Activated CD4-positive, alpha-beta T cell treated with anti-CD3 and anti-CD28 coated beads for 4 hours (primary cell): ENCODE results near the gene DKK2.

Experiments
- DNase-seq, 2 donors: peaks; one replicate each; pipeline ENCODE4 v3.0.0-alpha.2; 2020

Gene DKK2

GRCh38 chr4:106907216-106907615 lies 128.9 kb downstream of the DKK2 start:
- DNase-seq = no peak

DNA sequence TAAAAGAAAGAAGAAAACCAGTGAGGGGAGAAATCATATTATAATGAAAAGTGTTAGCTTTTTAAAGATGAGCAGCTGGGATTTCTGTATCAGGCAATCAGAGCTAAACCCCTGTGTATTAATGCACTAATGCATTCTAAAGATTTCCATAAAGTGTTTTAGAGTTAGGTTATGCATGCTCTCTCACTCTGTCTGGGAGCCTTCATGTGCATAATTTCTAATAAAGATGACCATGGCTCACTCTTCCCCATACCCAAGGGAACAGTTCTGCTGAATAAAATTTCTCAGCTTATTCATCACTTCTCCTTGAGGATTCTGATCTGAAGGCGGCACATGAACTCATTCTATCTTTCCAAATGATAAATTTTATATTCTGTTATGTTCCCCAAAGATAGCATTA lies 129.4 kb downstream of the DKK2 start:
- no peak for DNase-seq

- DNase-seq = no peak
Measured at GRCh38 chr4:106898621-106899230, 137.4 kb downstream of the DKK2 start.

DNA sequence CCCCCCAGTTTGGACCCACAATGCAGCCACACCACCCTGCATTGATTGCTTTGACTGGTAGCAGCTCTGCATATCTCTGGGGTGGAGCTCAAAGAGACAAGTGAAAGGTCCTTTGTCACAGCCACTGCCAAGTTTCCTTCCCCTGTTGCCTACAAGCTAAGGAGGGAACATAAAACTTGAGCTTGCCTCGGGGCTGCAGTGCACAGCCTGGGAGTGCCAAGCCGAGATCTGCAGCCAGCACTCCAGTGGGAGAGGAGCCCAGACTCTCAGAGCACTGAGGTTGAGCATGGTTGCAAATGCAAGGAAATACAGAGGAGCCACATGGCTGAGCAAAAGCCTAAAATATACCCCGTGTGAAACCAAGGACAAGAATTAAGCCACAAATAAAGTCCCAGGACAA lies 142.2 kb downstream of the DKK2 start:
- no peak for DNase-seq

DNA sequence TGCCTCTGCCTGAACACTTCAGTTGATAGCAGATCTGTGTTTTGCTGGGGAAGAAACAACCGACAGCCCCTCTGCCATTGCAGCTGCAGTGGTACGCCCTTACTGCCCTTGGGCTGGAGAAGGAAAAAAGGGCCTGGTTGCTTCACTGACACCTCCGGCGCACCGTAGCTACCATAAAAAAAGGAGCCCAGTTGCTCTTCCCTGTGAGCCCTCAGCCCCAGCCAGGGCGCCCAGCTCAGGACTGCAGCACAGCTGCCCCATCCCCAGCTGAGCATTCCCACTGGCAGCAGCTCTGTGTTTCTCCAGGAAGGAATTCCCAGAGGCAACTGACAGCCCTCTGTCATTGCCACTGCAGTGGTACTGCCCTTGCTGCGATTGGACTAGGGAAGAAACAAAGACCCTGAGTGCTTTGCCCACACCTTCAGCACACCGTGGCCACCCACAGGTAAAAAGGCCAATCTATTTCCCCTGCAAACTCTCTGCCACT lies 142.7 kb downstream of the DKK2 start:
- DNase-seq = no peak

GRCh38 chr4:106892786-106893185 lies 143.3 kb downstream of the DKK2 start:
- DNase-seq = no peak

GRCh38 chr4:106875340-106875739 lies 160.8 kb downstream of the DKK2 start:
- no peak for DNase-seq
